MM.1S (cell line): ENCODE measurements around the gene BCAR1.

ENCODE experiments used
- DNase-seq: peaks from one replicate; pipeline ENCODE4 v3.0.0-alpha.2; 2015
- H2AFZ ChIP-seq: fragments of 300-600 bp; sonication (generic); 2 replicates; pipeline ENCODE4 v1.6.0; 2016; ENCODE audit warnings: antibody characterized with exemption, low read length
- H3F3A ChIP-seq: fragments of 300-600 bp; sonication (generic); 2 replicates; pipeline ENCODE4 v1.6.1; 2016; ENCODE audit warnings: mild to moderate bottlenecking, antibody characterized with exemption, low read length, moderate library complexity, mixed read lengths; ENCODE audit not compliant: insufficient read depth
- H3K27ac ChIP-seq: fragments of 300-600 bp; sonication (generic); 2 replicates; pipeline ENCODE4 v1.5.1; 2016; ENCODE audit warnings: mild to moderate bottlenecking, low read length
- H3K27me3 ChIP-seq: fragments of 300-600 bp; sonication (generic); replicated peaks from 2 replicates; pipeline ENCODE4 v1.6.0; 2016; ENCODE audit warnings: low read length; ENCODE audit not compliant: insufficient read depth
- H3K36me3 ChIP-seq: fragments of 300-600 bp; sonication (generic); replicated peaks from 2 replicates; pipeline ENCODE4 v1.6.1; 2016; ENCODE audit warnings: mild to moderate bottlenecking, low read length, mixed read lengths; ENCODE audit not compliant: insufficient read depth
- H3K4me1 ChIP-seq: fragments of 300-600 bp; sonication (generic); 2 replicates; pipeline ENCODE4 v1.6.1; 2016; ENCODE audit warnings: low read length, mixed read lengths
- H3K4me2 ChIP-seq: fragments of 300-600 bp; sonication (generic); 2 replicates; pipeline ENCODE4 v1.6.0; 2016; ENCODE audit warnings: low read depth, low read length
- H3K4me3 ChIP-seq: fragments of 300-600 bp; sonication (generic); 2 replicates; pipeline ENCODE4 v1.5.1; 2016; ENCODE audit warnings: low read length, mixed read lengths
- H3K79me2 ChIP-seq: fragments of 300-600 bp; sonication (generic); 2 replicates; pipeline ENCODE4 v1.6.1; 2016; ENCODE audit warnings: mixed run types, low read length, mixed read lengths
- H3K9ac ChIP-seq: fragments of 300-600 bp; sonication (generic); 2 replicates; pipeline ENCODE4 v1.6.1; 2016; ENCODE audit warnings: low read length, mixed read lengths
- H3K9me2 ChIP-seq: fragments of 300-600 bp; sonication (generic); replicated peaks from 2 replicates; pipeline ENCODE4 v1.6.1; 2016; ENCODE audit warnings: mild to moderate bottlenecking, low read length, mixed read lengths; ENCODE audit not compliant: insufficient read depth
- H3K9me3 ChIP-seq: fragments of 300-600 bp; sonication (generic); replicated peaks from 2 replicates; pipeline ENCODE4 v1.6.1; 2016; ENCODE audit warnings: mild to moderate bottlenecking, low read length, mixed read lengths; ENCODE audit not compliant: insufficient read depth
- H4K20me1 ChIP-seq: fragments of 300-600 bp; sonication (generic); 2 replicates; pipeline ENCODE4 v1.6.1; 2016; ENCODE audit warnings: mild to moderate bottlenecking, low read length, moderate library complexity, mixed read lengths; ENCODE audit not compliant: insufficient read depth
- EZH2 ChIP-seq: fragments of 300-600 bp; sonication (generic); optimal IDR thresholded peaks from 2 replicates; pipeline ENCODE3; 2017; ENCODE audit warnings: low read depth, mild to moderate bottlenecking, antibody characterized with exemption, low read length, mixed read lengths
- EZH2phosphoT487 ChIP-seq: fragments of 300-600 bp; sonication (generic); IDR thresholded peaks from 2 replicates; pipeline ENCODE4 v1.6.1; 2018; ENCODE audit warnings: antibody characterized with exemption, low read length
- TF ChIP-seq, protein P1 (sequence below): fragments of 300-600 bp; sonication (generic); IDR thresholded peaks from 2 replicates; pipeline ENCODE4 v1.5.1; 2016; ENCODE audit warnings: antibody characterized with exemption, low read length, mixed read lengths

BCAR1 gene

DNA sequence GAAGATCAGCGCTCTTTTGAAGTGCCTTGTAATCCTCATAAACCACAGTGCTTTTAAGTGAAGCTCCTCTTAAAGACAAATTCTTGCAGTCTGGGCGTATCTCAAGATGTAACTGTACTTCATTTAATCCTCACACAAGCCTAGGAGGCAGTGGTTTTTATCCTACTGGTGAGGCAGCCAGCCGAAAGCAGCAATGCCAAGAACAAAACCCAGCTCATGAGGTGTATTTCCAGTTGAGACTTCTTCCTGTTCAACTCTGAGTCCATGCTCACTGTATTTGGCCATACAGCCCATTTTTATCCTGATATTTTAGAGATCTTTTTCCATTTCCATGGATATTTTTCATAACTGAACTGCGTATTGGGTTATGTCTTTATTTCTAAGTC is 58.2 kb downstream of the BCAR1 start:
- Histone ChIP-seq H3K9me3 (no peaks in the 10 kb centered on the region), H3K27ac (no peak overlapping the region), H3K27me3 (no peaks in the 10 kb centered on the region), H2AFZ (no peak overlapping the region), H3K4me3 (no peak overlapping the region), H3K4me2 (no peak overlapping the region), H3F3A (no peaks in the 10 kb centered on the region), H3K9me2 (no peaks in the 10 kb centered on the region), H3K36me3 (no peaks in the 10 kb centered on the region), H3K4me1 (no peaks in the 10 kb centered on the region), H3K79me2 (no peaks in the 10 kb centered on the region), H4K20me1 (no peaks in the 10 kb centered on the region), H3K9ac (no peak overlapping the region)
- no peak for DNase-seq
- TF ChIP-seq, protein P1, sequence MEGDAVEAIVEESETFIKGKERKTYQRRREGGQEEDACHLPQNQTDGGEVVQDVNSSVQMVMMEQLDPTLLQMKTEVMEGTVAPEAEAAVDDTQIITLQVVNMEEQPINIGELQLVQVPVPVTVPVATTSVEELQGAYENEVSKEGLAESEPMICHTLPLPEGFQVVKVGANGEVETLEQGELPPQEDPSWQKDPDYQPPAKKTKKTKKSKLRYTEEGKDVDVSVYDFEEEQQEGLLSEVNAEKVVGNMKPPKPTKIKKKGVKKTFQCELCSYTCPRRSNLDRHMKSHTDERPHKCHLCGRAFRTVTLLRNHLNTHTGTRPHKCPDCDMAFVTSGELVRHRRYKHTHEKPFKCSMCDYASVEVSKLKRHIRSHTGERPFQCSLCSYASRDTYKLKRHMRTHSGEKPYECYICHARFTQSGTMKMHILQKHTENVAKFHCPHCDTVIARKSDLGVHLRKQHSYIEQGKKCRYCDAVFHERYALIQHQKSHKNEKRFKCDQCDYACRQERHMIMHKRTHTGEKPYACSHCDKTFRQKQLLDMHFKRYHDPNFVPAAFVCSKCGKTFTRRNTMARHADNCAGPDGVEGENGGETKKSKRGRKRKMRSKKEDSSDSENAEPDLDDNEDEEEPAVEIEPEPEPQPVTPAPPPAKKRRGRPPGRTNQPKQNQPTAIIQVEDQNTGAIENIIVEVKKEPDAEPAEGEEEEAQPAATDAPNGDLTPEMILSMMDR = no peak
- no peak for TF ChIP-seq EZH2phosphoT487
- no peak for TF ChIP-seq EZH2

DNA sequence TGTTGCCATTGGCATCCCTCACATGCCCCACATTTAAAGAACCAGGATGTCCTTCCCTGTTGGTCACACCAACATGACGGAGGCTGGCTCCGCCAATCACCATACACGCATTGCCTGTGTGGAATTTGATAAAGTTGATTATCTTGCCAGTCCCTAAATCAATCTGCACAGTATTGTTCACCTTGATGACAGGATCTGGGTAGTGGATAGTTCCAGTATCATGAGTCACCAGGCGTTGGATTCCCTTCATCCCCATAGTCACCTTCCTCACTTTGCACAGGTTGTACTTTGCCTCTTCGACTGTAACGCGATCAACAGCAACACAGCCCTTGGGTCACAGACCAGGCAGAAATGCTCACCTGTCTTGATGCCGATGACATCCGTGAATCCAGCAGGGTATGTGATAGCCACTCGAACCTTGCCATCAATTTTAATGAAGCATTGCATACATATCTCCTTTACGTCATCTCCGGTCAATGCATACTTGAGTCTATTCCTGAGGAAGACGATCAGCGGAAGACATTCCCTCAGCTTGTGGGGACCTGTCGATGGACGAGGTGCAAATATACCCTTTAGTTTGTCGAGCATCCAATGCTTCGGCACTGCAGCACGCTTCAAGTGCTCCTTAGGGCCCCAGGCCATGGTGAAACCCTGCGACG is 58.7 kb downstream of the BCAR1 start:
- no peak for DNase-seq
- TF ChIP-seq EZH2phosphoT487 (no peak), EZH2 (no peak)
- TF ChIP-seq, protein P1 = no peak
- Histone ChIP-seq H3K36me3 (no peaks in the 10 kb centered on the region), H3K4me3 (no peak overlapping the region), H2AFZ (no peak overlapping the region), H3K4me1 (no peaks in the 10 kb centered on the region), H3K9me2 (no peaks in the 10 kb centered on the region), H3K79me2 (no peaks in the 10 kb centered on the region), H3K27me3 (no peaks in the 10 kb centered on the region), H3K27ac (no peak overlapping the region), H3K9ac (no peak overlapping the region), H3F3A (no peaks in the 10 kb centered on the region), H4K20me1 (no peaks in the 10 kb centered on the region), H3K9me3 (no peaks in the 10 kb centered on the region), H3K4me2 (no peak overlapping the region)

DNA sequence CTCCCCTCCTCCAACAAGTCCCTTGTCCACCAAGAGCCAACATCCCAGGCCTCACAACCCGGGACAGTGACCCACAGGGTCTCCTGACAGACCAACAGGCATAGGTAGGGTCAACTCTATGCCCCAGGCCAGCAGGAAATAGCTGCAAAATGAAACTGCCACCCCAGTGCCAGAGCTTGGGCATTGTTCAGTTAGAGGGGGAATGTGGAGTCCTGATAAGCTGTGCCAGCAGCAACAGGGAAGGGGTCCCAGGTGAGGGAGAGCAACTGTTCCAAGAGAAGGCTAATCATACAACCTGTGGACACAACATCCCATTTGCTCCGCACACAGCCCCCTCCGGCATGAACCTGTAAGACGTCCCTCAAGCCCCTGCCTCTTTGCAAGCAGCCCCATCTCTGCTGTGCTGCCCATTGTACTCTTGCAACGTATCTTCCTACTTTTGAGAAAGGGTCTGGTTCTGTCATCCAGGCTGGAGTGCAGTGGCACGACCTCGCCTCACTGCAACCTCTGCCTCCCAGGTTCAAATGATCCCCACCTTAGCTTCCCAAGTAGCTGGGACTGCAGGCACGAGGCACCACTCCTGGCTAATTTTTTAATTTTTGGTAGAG is 61.7 kb downstream of the BCAR1 start:
- Histone ChIP-seq H4K20me1 (no peaks in the 10 kb centered on the region), H3F3A (no peaks in the 10 kb centered on the region), H3K4me1 (no peaks in the 10 kb centered on the region), H2AFZ (no peak overlapping the region), H3K9ac (no peak overlapping the region), H3K27ac (no peak overlapping the region), H3K4me3 (no peak overlapping the region), H3K79me2 (no peaks in the 10 kb centered on the region), H3K4me2 (no peak overlapping the region), H3K9me2 (no peaks in the 10 kb centered on the region), H3K36me3 (no peaks in the 10 kb centered on the region), H3K27me3 (no peaks in the 10 kb centered on the region), H3K9me3 (no peaks in the 10 kb centered on the region)
- TF ChIP-seq EZH2 (no peak), EZH2phosphoT487 (no peak)
- TF ChIP-seq, protein P1 = no peak
- DNase-seq = no peak
